RWPE2 (cell line): ENCODE measurements around the gene LMLN.
"Not testable (repeated sequence)": the region's sequence is repeated elsewhere in the genome, so short reads cannot be mapped to it uniquely, and the experiment has no call there.

Experiments used
- ATAC-seq: fragments of 200-7000 bp; cut with Tn5 transposase; 3 replicates; pipeline ENCODE4 v1.9.1; 2021; ENCODE audit warnings: low read depth
- DNase-seq: peaks from one replicate; pipeline ENCODE4 v3.0.0-alpha.2; 2020; ENCODE audit warnings: low spot score
- H3K27ac ChIP-seq: fragments of 450-650 bp; 2 replicates; pipeline ENCODE4 v1.5.1; 2017; ENCODE audit warnings: mild to moderate bottlenecking; ENCODE audit not compliant: poor library complexity, severe bottlenecking
- H3K27me3 ChIP-seq: fragments of 250-450 bp; sonication (Bioruptor Pico); 2 replicates; pipeline ENCODE4 v1.5.1; 2021; ENCODE audit warnings: mild to moderate bottlenecking, moderate library complexity; ENCODE audit not compliant: insufficient read depth, poor library complexity, severe bottlenecking
- H3K36me3 ChIP-seq: fragments of 250-450 bp; sonication (Bioruptor Pico); 2 replicates; pipeline ENCODE4 v1.5.1; 2020; ENCODE audit warnings: low read depth, mild to moderate bottlenecking, moderate library complexity
- H3K4me1 ChIP-seq: fragments of 250-450 bp; sonication (Bioruptor Pico); 2 replicates; pipeline ENCODE4 v1.5.1; 2021; ENCODE audit warnings: mild to moderate bottlenecking, moderate library complexity; ENCODE audit not compliant: insufficient read depth, poor library complexity, severe bottlenecking
- H3K4me3 ChIP-seq: fragments of 250-450 bp; sonication (Bioruptor Pico); 2 replicates; pipeline ENCODE4 v1.5.1; 2021; ENCODE audit warnings: mild to moderate bottlenecking, moderate library complexity; ENCODE audit not compliant: severe bottlenecking
- H3K9me3 ChIP-seq: fragments of 250-450 bp; sonication (Bioruptor Pico); 2 replicates; pipeline ENCODE4 v1.5.1; 2021; ENCODE audit warnings: mild to moderate bottlenecking, moderate library complexity; ENCODE audit not compliant: severe bottlenecking
- CTCF ChIP-seq: fragments of 450-650 bp; IDR thresholded peaks from one replicate; pipeline ENCODE4 v1.5.1; 2017; ENCODE audit warnings: mild to moderate bottlenecking, moderate library complexity; ENCODE audit not compliant: poor library complexity, severe bottlenecking

Gene LMLN

GRCh38 chr3:197961582-197961945, 1.5 kb downstream of the LMLN start:
- ATAC-seq, result no peak
- Histone ChIP-seq H3K4me3 (no peak overlapping the region), H3K9me3 (no peaks in the 10 kb centered on the region), H3K27ac (no peak overlapping the region), H3K36me3 (no peaks in the 10 kb centered on the region), H3K27me3 (no peaks in the 10 kb centered on the region), H3K4me1 (peaks cover 23% of the 10 kb centered on the region)
- no peak for TF ChIP-seq CTCF
- no peak for DNase-seq

- H3K9me3 ChIP-seq, result no peaks in the 10 kb centered on the region
- DNase-seq, result no peak
- H3K4me3 ChIP-seq, result no peak overlapping the region
- no peak overlapping the region for H3K27ac ChIP-seq
- no peak for ATAC-seq
- no peak for TF ChIP-seq CTCF
- H3K36me3 ChIP-seq, result no peaks in the 10 kb centered on the region
- H3K27me3 ChIP-seq, result no peaks in the 10 kb centered on the region
- H3K4me1 ChIP-seq, result peaks cover 13% of the 10 kb centered on the region
Observed at GRCh38 chr3:197963019-197963637, 3.1 kb downstream of the LMLN start.

- H3K9me3 ChIP-seq, result not testable (repeated sequence)
Observed at GRCh38 chr3:197967337-197967989, 7.4 kb downstream of the LMLN start.

GRCh38 chr3:197970588-197970987, 10.6 kb downstream of the LMLN start:
- ATAC-seq, result no peak
- TF ChIP-seq CTCF, result no peak
- DNase-seq, result no peak
- H3K27ac ChIP-seq, result no peak overlapping the region
- H3K4me1 ChIP-seq, result no peaks in the 10 kb centered on the region
- no peak overlapping the region for H3K4me3 ChIP-seq
- H3K36me3 ChIP-seq, result peaks cover 4% of the 10 kb centered on the region; the same call in 1 of the 2 replicates
- no peaks in the 10 kb centered on the region for H3K9me3 ChIP-seq
- H3K27me3 ChIP-seq, result no peaks in the 10 kb centered on the region

More at GRCh38 chr3:197967337-197967989, 7.4 kb downstream of the LMLN start:
- not testable (repeated sequence) for H3K27ac ChIP-seq, H3K4me3 ChIP-seq, H3K27me3 ChIP-seq, DNase-seq, ATAC-seq, H3K4me1 ChIP-seq, H3K36me3 ChIP-seq

GRCh38 chr3:197974016-197974415, 14.0 kb downstream of the LMLN start:
- Histone ChIP-seq H3K36me3 (peaks cover 4% of the 10 kb centered on the region; the same call in 1 of the 2 replicates), H3K27me3 (no peaks in the 10 kb centered on the region), H3K27ac (no peak overlapping the region), H3K4me1 (no peaks in the 10 kb centered on the region), H3K4me3 (no peak overlapping the region), H3K9me3 (no peaks in the 10 kb centered on the region)
- DNase-seq, result no peak
- TF ChIP-seq CTCF, result no peak
- ATAC-seq, result no peak
